ENCODE measurements around the gene KCTD10.

The KCTD10 gene

GRCh38 chr12:109467978-109468676, 9.0 kb downstream of the KCTD10 start:
- no peak for DNase-seq

GRCh38 chr12:109466821-109467220, 10.3 kb downstream of the KCTD10 start:
- DNase-seq, result no peak

- no peak for DNase-seq
Measured at GRCh38 chr12:109466305-109466704, 10.8 kb downstream of the KCTD10 start.

- no peak for DNase-seq
Measured at GRCh38 chr12:109464642-109465351, 12.3 kb downstream of the KCTD10 start.

- no peak for DNase-seq
Measured at GRCh38 chr12:109463756-109464155, 13.3 kb downstream of the KCTD10 start.

GRCh38 chr12:109462868-109463692, 14.0 kb downstream of the KCTD10 start:
- DNase-seq, result no peak

GRCh38 chr12:109461846-109462756, 15.0 kb downstream of the KCTD10 start:
- no peak for DNase-seq

- no peak for DNase-seq
Measured at GRCh38 chr12:109461049-109461845, 15.9 kb downstream of the KCTD10 start.

GRCh38 chr12:109460538-109460937, 16.6 kb downstream of the KCTD10 start:
- DNase-seq, result no peak

- DNase-seq, result no peak
Measured at GRCh38 chr12:109459247-109459646, 17.9 kb downstream of the KCTD10 start.

GRCh38 chr12:109458771-109459208, 18.3 kb downstream of the KCTD10 start:
- DNase-seq, result no peak

- DNase-seq, result no peak
Measured at GRCh38 chr12:109458086-109458485, 19.0 kb downstream of the KCTD10 start.

GRCh38 chr12:109455706-109456105, 21.4 kb downstream of the KCTD10 start:
- DNase-seq, result no peak

- DNase-seq, result no peak
Measured at GRCh38 chr12:109452489-109452888, 24.6 kb downstream of the KCTD10 start.

- no peak for DNase-seq
Measured at GRCh38 chr12:109451400-109451799, 25.7 kb downstream of the KCTD10 start.

GRCh38 chr12:109450980-109451379, 26.1 kb downstream of the KCTD10 start:
- DNase-seq, result no peak

- DNase-seq, result no peak
Measured at GRCh38 chr12:109449845-109450532, 27.1 kb downstream of the KCTD10 start.

- no peak for DNase-seq
Measured at GRCh38 chr12:109448707-109449390, 28.3 kb downstream of the KCTD10 start.

- DNase-seq, result no peak
Measured at GRCh38 chr12:109448272-109448671, 28.8 kb downstream of the KCTD10 start.

GRCh38 chr12:109447482-109447881, 29.6 kb downstream of the KCTD10 start:
- no peak for DNase-seq
